ENCODE results near the gene MSANTD4.
"Not testable (repeated sequence)": the region's sequence is repeated elsewhere in the genome, so short reads cannot be mapped to it uniquely, and the experiment has no call there.

MSANTD4 gene

DNA sequence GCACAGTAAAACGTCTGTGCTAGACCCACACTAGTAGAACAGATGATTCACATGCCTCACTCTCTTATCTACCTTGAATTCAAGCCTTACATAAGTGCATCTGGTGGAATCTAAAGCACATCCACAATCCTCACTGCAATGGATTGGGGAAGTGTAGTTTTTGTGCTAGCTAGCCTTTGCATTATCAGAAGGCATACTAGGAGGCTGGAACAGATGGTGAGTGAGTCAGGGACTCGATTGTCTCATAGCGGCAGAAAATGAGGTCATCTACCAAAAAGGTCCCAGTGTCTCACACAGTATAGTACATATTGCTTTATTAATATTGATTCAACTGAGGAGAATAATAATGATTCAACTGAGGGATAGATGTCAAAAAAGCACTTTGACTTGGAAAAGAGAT is 9.3 kb downstream of the MSANTD4 start:
- no peak for DNase-seq

DNA sequence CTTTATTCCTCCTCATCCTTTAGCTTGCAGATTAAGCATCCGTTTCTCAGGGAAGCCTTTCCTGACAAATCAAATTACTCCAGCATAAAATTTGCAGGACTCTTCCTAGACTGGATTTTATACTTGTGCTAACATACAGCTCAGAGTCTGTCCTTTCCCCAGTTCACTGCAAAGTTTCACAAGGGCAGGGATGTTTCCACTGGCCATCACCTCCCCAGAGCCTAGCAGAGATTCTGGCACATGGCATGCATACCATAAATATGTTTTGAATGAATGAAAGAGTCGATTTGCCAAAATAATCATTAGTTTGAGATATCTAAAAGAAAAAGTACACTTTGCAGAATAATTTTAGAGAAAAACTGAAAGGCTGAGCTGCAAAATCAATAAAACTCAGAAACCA is 10.6 kb downstream of the MSANTD4 start:
- no peak for DNase-seq

DNA sequence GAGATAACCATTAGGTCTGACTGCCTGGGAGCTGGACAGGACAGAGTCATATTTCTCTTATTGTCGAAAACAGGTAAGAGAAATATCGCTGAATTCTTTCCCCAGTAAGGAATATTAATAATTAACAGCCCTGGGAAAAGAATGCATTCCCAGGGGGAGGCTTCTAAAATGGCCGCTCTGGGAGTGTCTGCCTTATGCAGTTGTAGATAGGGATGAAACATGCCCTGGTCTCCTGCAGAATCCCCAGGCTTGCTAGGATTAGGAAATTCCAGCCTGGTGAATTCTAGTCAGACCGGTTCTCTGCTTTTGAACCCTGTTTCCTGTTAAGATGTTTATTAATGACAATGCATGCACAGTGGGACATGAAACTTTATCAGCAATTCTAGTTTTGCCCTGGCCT is 18.9 kb downstream of the MSANTD4 start:
- not testable (repeated sequence) for DNase-seq

DNA sequence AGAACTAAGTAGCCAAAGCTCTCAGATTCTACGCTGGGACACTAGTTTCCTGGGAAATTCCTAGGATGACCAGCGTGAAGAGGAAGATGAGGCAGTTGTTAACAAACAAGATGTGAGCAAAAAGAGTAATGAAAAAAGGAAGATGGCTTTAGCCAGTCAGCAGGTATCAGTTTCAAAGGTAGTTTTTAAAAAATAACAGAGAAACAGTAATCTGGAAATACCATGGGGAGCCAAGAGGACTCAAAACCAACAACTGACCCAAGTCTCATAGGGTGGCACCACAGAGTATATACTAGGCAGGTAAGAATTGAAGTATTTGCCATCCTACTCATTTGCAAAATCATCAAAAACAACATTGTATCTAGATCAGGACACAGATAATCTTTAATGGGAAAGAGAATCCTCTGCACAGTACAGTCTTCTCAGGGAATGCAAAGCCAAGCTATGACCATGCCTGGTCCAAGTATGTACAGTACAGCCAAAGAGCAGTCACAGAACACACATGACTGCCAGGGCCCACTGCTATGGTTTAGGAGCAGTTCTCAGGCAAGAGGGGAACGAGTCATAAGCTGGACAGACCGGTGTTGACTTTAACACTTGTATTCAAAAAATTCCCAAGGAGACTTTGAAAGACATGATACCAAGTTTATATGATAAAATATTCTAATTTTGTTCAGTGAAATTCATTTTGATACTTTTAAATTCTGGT is 20.6 kb downstream of the MSANTD4 start:
- no peak for DNase-seq

DNA sequence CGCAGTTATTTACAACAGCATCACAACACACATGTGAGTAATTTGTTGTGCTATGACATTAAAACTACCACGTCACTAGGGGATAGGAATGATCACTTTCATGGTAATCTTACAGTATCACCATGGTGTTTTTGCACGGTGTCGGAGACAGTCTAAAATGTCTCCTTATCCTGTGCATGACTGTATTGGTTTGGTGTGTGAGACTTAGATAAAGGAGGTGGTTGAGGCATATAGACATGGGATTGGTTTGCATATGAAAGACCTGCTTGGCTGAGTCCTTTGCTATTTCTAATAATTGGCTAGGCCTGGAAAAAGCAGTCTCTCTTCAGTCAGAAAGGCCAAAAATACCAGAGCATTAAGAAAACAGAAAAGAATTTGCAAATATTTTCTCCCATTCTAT is 30.2 kb downstream of the MSANTD4 start:
- no peak for DNase-seq

DNA sequence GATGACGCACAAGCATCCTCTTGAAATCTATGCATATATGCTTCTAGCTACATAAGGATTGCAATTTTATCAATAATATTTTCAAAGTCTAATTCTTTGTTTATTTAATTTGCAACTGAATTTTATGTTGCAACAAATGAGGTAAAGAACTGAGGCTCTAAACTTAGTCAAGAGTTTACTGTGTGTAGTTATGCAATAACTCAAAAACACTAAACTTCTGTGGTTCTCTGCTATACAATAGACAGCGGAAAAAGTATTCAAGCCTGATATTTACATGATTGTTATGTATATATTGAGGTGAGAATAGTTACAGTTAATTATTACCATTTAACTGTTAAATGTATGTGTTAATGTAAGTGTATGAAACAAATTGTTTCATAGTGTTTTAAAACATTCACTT is 32.9 kb downstream of the MSANTD4 start:
- DNase-seq: no peak

DNA sequence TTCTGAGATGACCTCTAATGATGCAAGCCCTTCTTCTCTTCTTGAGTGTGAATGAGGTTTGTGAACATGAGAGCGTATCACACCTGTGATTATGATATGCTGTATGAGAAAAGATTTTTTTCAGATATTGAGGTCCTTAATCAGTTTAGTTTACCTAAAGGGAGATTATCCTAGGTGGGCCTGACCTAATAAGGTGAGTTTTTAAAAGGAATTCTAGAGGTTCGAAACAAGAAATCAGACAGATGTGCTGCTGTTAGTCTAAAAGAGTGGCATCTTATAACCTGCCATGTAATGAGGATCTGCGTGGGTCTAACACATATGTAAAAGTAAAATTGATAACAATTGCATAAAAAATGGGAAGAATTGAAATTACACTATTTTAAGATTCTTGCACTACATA is 33.8 kb downstream of the MSANTD4 start:
- DNase-seq: no peak

DNA sequence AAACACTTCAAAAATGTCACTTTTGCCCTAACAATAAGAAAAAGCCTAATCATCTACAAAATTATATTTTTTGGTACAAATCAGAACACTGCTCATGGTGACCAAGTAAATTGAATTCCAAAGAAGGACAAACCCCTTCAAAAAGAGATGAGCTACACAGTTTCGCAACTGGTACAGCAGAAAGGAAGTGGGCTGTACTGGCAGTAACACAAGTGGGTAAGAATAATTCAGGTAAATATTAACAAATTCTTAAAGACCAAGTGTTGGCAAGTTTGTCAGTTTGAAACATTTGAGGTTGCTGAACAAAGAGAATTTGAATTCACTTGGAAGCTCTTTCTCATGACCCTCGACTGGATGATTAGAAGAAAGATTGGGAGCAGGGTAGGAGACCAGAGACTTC is 35.5 kb downstream of the MSANTD4 start:
- no peak for DNase-seq

DNA sequence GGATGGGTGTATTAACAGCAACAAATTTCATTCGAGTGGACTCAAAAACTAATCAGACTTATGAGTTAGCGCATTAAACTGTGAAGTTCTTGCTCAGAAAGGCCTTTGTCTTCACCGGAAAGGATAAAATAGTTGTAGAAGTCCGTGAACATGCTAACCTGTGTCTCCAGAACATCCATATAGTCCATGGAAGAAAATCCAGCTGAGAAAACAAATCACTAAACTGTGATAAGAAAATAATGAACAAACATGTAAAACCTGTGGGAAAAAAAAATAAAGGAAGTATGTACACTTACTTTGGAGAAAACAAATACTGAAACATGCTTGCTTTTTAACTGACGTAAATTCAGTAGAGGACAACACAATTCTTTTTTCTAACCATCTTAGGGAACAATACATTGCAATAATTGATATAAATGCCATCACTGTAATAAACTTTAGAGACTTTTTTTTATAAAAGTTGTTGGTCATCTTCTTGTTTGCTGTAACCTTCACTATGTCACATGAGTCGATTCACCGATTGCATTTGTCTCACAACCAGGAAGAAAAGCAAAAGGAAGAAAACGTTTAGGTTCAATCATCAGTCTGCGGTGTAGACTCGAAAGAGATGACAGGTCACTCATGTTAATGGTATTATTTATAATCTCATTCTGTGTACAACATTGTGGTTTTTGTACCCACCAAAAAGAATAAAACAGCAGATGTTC is 41.9 kb downstream of the MSANTD4 start:
- DNase-seq: no peak

DNA sequence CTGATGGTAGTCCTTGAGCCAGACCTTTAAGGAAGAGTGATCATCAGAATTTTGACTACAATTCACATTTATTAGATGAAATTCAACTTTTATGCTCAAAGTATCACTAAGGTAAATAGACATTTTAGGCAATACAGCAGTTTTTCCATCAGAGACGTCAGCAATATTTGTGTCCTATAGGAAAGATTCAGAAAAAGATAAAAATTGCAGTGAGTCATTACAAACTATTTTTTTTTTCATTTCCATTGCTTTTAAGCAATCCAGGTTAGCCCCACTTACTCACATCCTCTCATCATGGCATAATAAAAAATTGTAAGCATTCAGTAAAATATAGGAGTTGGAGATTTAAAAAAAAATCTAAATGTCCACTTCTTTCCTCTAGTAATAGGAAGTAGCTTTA is 46.9 kb downstream of the MSANTD4 start:
- no peak for DNase-seq

DNA sequence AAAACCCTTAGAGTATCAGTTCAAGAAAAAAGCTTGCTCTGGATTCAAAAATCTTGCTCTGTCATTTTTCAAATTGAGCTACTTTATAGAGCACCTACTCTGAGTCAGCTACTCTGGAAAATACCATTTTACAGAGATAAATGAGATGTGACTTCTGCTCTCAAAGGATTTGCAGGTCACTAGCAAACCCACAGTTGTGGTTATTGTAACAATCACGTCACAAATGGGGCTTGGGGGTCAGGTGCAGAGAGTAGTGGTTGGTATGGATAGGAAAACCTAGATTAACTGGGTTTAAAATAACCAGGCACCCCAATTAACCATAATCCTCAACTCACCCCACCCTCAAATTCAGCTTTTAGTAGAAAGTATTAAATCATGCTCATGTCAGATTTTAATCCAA is 52.3 kb downstream of the MSANTD4 start:
- DNase-seq: no peak

DNA sequence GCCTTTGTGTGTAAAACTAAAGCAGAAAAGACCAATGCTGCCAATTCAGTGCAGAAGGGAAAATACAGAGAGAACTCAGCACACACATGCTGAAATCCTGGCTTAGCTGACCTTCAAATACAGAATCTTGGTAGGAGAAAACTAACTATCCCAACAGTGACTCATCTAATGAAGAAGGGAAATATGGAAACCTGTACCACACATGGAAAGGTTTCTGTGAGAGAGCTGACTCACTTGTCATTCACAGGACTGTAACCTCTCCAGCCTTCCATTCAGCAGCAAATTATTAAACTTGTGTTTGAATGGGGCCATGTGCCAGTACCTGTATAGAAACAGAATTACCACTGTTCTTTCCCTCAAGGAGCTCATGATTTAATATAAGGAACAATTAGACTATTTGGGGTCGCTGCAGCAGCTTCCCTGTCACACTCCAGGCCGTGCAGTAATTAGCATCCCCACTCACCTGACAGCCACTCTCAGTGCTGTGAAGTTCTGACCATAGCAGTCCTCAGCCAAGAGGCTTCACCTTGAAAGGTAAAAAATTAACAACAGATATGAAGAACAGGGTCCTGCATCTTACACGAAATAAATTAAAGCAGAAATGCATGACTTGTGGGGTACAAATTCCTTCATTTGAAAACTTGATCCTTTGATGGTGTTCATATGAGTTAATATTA is 53.9 kb downstream of the MSANTD4 start:
- no peak for DNase-seq

DNA sequence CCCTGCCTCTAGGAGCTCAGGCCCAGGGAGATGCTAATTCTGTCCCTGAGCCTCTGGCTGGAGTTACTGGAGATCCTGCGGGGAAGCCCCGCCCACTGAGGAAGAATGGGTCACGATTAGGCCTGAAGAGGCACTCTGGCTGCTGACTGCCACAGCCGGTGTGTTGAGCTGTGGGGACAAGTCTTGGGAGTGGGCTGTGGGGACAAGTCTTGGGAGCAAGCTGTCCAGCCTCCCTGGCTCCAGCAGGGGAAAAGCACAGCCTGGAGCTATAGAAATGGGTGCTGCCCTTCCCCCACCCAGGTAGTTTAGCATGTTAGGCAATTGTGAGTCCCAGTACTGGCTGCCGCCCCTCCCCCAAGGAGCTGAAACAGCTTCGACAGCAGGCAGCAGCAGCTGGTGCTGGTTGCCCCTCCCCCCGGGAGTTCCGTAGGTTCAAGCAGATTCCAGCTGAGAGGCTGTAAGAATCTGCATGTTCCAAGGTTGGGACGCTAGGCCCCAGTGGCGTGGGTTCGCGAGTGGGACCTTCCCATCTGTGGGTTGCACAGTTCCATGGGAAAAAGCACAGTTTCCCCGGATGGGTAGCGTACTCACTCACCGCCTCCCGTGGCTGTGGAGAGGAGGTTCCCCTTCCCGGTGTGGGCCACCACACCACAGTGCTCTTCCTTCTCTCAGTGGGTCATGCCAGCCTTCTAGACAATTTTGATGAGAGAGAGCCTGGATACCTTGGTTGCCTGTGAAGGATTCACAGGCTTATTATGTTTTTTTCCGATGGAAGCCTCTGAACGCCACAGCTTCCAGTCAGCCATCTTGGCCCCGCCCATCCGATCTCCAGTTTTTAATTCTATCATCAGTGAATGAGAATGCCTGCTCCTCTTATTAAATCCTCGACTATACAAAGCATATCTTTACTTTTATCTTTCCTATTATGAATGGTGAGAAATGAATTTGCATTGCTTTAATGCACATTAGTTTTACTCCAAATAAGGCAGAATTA is 61.5 kb downstream of the MSANTD4 start:
- DNase-seq: no peak

Measured in CD4-positive, alpha-beta T cell treated with Interferon alpha-2 for 1 hour (primary cell).